ENCODE measurements around the gene SEMA5A. TPM values are rescaled to one million over a fixed set of nuclear protein-coding genes. Genes with fewer than 3 reads are reported as not detected.

The SEMA5A gene
- total RNA-seq, 4 donors from 2014 or later: 13.4 to 22.3 (median 18.5) TPM

- DNase-seq (ENCODE audit: low spot score in 2 of 2): peak; percentile 74 to 87
- WGBS, 2 donors: 36 to 39% methylated on average over 13 of the region's 13 CpGs
- TF ChIP-seq CTCF (IDR thresholded peaks at IDR 0.05) (no peak), POLR2A (IDR thresholded peaks at IDR 0.05) (no peak)
- H3K4me3 ChIP-seq (ENCODE audit: low read depth, poor library complexity, severe bottlenecking): no peak overlapping the region
- intact Hi-C loops (cut with DNase I; ENCODE audit: low total_unique reads): no loop called here
Observed at GRCh38 chr5:9467199-9468059, 78.4 kb downstream of the SEMA5A start.

GRCh38 chr5:9466697-9467096, 79.2 kb downstream of the SEMA5A start:
- no peak for DNase-seq (ENCODE audit: low spot score in 2 of 2)
- intact Hi-C loops (cut with DNase I; ENCODE audit: low total_unique reads): no loop called here
- TF ChIP-seq CTCF (IDR thresholded peaks at IDR 0.05) (no peak), POLR2A (IDR thresholded peaks at IDR 0.05) (no peak)
- 19 to 36% methylated on average over 1 of the region's 1 CpG for WGBS, 2 donors
- H3K4me3 ChIP-seq (ENCODE audit: low read depth, poor library complexity, severe bottlenecking): no peak overlapping the region

GRCh38 chr5:9464478-9464877, 81.4 kb downstream of the SEMA5A start:
- TF ChIP-seq CTCF (IDR thresholded peaks at IDR 0.05): no peak
- TF ChIP-seq POLR2A (IDR thresholded peaks at IDR 0.05): no peak
- 85 to 87% methylated on average over 5 of the region's 5 CpGs for WGBS, 2 donors
- intact Hi-C loops (cut with DNase I; ENCODE audit: low total_unique reads): no loop called here
- H3K4me3 ChIP-seq (ENCODE audit: low read depth, poor library complexity, severe bottlenecking): no peak overlapping the region
- DNase-seq (ENCODE audit: low spot score in 2 of 2): no peak

DNA sequence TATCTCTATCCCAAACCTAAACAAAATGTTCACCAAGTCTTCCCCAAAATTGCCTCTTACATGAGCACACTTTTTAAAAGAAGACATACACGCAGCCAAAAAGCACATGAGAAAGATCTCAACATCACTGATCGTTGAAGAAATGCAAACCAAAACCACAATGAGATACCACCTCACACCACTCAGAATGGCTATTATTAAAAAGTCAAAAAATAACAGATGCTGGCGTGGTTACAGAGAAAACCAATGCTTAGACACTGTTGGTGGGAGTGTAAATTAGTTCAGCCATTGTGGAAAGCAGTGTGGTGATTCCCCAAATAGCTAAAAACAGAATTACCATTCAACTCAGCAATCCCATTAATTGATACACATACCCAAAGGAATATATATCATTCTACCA, 83.8 kb downstream of the SEMA5A start:
- DNase-seq (ENCODE audit: low spot score in 2 of 2): no peak
- TF ChIP-seq CTCF (IDR thresholded peaks at IDR 0.05) (no peak), POLR2A (IDR thresholded peaks at IDR 0.05) (no peak)
- H3K4me3 ChIP-seq (ENCODE audit: low read depth, poor library complexity, severe bottlenecking): no peak overlapping the region
- WGBS, 2 donors: 92 to 94% methylated on average over 3 of the region's 3 CpGs
- intact Hi-C loops (cut with DNase I; ENCODE audit: low total_unique reads): no loop called here

DNA sequence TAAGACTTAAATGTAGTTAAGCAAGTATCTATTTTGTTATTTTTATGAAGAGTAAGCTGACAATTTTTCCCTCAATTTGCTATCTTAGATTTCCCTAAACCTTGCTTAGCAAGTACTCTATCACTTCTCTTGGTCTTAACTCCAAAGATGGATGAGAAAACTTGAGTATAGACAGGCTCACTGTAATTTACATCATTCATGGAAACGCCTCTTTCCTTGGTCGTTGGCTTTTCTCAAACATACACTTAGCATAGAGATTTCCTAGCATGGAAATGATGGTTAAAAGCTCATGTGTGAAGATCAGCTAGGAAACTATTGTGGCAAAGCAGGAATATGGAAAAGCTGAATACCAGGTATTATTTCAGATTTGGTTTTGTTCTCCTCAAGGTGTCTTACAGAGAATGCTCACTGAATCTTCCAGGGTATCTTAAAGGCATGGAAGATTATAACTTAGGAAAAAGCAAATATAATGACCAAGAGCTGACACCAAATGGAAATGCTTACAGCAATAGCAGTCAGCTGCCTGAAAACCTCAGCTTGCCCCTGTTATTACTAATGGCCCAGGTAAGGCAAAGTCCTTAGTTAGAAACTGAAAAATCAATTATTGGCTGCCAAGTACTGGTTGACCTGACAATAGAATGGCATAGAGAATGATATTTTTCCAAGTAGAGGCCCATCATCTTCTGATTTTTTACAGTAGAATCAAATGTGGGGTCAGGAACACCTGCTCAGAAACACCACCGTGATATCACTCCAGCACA, 84.8 kb downstream of the SEMA5A start:
- intact Hi-C loops (cut with DNase I; ENCODE audit: low total_unique reads): no loop called here
- no peak for DNase-seq (ENCODE audit: low spot score in 2 of 2)
- H3K4me3 ChIP-seq (ENCODE audit: low read depth, poor library complexity, severe bottlenecking): no peak overlapping the region
- WGBS, 2 donors: 90 to 92% methylated on average over 3 of the region's 3 CpGs
- TF ChIP-seq POLR2A (IDR thresholded peaks at IDR 0.05): no peak
- no peak for TF ChIP-seq CTCF (IDR thresholded peaks at IDR 0.05)

Measured in lower leg skin (tissue), 4 donors.